GM12892 (cell line): ENCODE results near the gene COL23A1.
"Not testable (repeated sequence)": the region's sequence is repeated elsewhere in the genome, so short reads cannot be mapped to it uniquely, and the experiment has no call there.

Experiments used
- DNase-seq: peaks from one replicate; pipeline ENCODE4 v3.0.0; 2011; ENCODE audit not compliant: insufficient read length
- FAIRE-seq: peaks from 2 replicates; lab custom pipeline; 2011; peaks lifted over from hg19 to GRCh38; lab: Jason Lieb, UNC
- POLR2A ChIP-seq: IDR thresholded peaks from 2 replicates; pipeline ENCODE4 v1.6.1; 2011; ENCODE audit warnings: low read depth, low read length, control low read depth
- POLR2AphosphoS5 ChIP-seq: IDR thresholded peaks from 2 replicates; pipeline ENCODE4 v1.6.1; 2011; ENCODE audit warnings: low read depth, low read length, control low read depth
- TAF1 ChIP-seq: IDR thresholded peaks from 2 replicates; pipeline ENCODE4 v1.6.1; 2011; ENCODE audit warnings: low read depth, mild to moderate bottlenecking, control low read depth, low read length, borderline replicate concordance

The COL23A1 gene

GRCh38 chr5:178327446-178327845 lies 262.7 kb downstream of the COL23A1 start:
- FAIRE-seq (no peak), DNase-seq (no peak)
- TF ChIP-seq POLR2AphosphoS5 = no peak
- TF ChIP-seq TAF1 = no peak
- TF ChIP-seq POLR2A = no peak

GRCh38 chr5:178326374-178326715 lies 263.8 kb downstream of the COL23A1 start:
- no peak for FAIRE-seq
- TF ChIP-seq TAF1 (no peak), POLR2A (no peak), POLR2AphosphoS5 (no peak)
- DNase-seq = no peak

- no peak for TF ChIP-seq TAF1
- DNase-seq = no peak
- FAIRE-seq = no peak
Measured at GRCh38 chr5:178325679-178326373, 264.4 kb downstream of the COL23A1 start.

GRCh38 chr5:178325311-178325678 lies 264.9 kb downstream of the COL23A1 start:
- FAIRE-seq = no peak

GRCh38 chr5:178324481-178325310 lies 265.5 kb downstream of the COL23A1 start:
- no peak for TF ChIP-seq TAF1
- TF ChIP-seq POLR2AphosphoS5 = no peak
- no peak for TF ChIP-seq POLR2A
- FAIRE-seq = no peak
- no peak for DNase-seq

More at GRCh38 chr5:178325311-178325678, 264.9 kb downstream of the COL23A1 start:
- TF ChIP-seq POLR2AphosphoS5 (no peak), POLR2A (no peak), TAF1 (no peak)
- DNase-seq = no peak

GRCh38 chr5:178323961-178324360 lies 266.2 kb downstream of the COL23A1 start:
- TF ChIP-seq POLR2AphosphoS5 = no peak
- no peak for TF ChIP-seq TAF1
- TF ChIP-seq POLR2A = no peak
- FAIRE-seq = no peak
- DNase-seq = no peak

- TF ChIP-seq POLR2AphosphoS5 (no peak), TAF1 (no peak), POLR2A (no peak)
- no peak for DNase-seq
- FAIRE-seq = no peak
Measured at GRCh38 chr5:178323541-178323865, 266.7 kb downstream of the COL23A1 start.

- TF ChIP-seq POLR2A (no peak), TAF1 (no peak), POLR2AphosphoS5 (no peak)
- FAIRE-seq (no peak), DNase-seq (no peak)
Measured at GRCh38 chr5:178322736-178323540, 267.3 kb downstream of the COL23A1 start.

GRCh38 chr5:178320281-178320855 lies 269.8 kb downstream of the COL23A1 start:
- TF ChIP-seq POLR2AphosphoS5 (no peak), POLR2A (no peak), TAF1 (no peak)
- no peak for DNase-seq
- no peak for FAIRE-seq

GRCh38 chr5:178319541-178320041 lies 270.6 kb downstream of the COL23A1 start:
- FAIRE-seq (no peak), DNase-seq (no peak)
- TF ChIP-seq TAF1 (no peak), POLR2A (no peak), POLR2AphosphoS5 (no peak)

GRCh38 chr5:178318893-178319292 lies 271.3 kb downstream of the COL23A1 start:
- FAIRE-seq (no peak), DNase-seq (no peak)
- TF ChIP-seq POLR2AphosphoS5 (no peak), POLR2A (no peak), TAF1 (no peak)

- TF ChIP-seq POLR2AphosphoS5 = no peak
- no peak for TF ChIP-seq POLR2A
- no peak for TF ChIP-seq TAF1
Measured at GRCh38 chr5:178318382-178318781, 271.8 kb downstream of the COL23A1 start.

GRCh38 chr5:178317727-178318126 lies 272.5 kb downstream of the COL23A1 start:
- DNase-seq, FAIRE-seq: not testable (repeated sequence)

More at GRCh38 chr5:178318382-178318781, 271.8 kb downstream of the COL23A1 start:
- DNase-seq (no peak), FAIRE-seq (no peak)
